Gastrocnemius medialis (tissue), 4 donors: ENCODE data around the gene PGF. TPM values are rescaled to one million over a fixed set of nuclear protein-coding genes. Genes with fewer than 3 reads are reported as not detected.

ENCODE experiments used
- ATAC-seq, 2 donors: fragments of 150-250 bp; one replicate each; pipeline ENCODE4 v1.9.1; 2016
- DNase-seq, 2 donors: peaks; one replicate each; pipeline ENCODE4 v3.0.0-alpha.2; 2019
- H3K27ac ChIP-seq, 4 donors: fragments of 200-600 bp; sonication (generic); 1 replicate in 1 of 4; 2 replicates in 3 of 4; pipeline ENCODE4 v1.5.1; 2016 to 2018; ENCODE audit warnings: mild to moderate bottlenecking in 2 of 4, moderate library complexity in 1 of 4
- H3K27me3 ChIP-seq, 3 donors: fragments of 200-600 bp; sonication (generic) in 2 of 3; 1 replicate in 1 of 3; 2 replicates in 2 of 3; pipeline versions ENCODE4 v1.5.1 to v1.6.0; 2016 to 2019; ENCODE audit warnings: mild to moderate bottlenecking in 1 of 3, moderate library complexity in 1 of 3
- H3K36me3 ChIP-seq, 2 donors: fragments of 200-600 bp; sonication (generic) in 1 of 2; one replicate each; pipeline ENCODE4 v1.5.1; 2017 to 2018
- H3K4me1 ChIP-seq, 2 donors: fragments of 200-600 bp; sonication (generic) in 1 of 2; one replicate each; pipeline ENCODE4 v1.5.1; 2016 to 2017; ENCODE audit warnings: mild to moderate bottlenecking in 2 of 2
- H3K4me3 ChIP-seq, 4 donors: fragments of 200-600 bp; sonication (generic) in 3 of 4; 1 replicate in 1 of 4; 2 replicates in 3 of 4; pipeline ENCODE4 v1.5.1; 2016 to 2019; ENCODE audit warnings: mild to moderate bottlenecking in 2 of 4
- H3K9me3 ChIP-seq, 3 donors: fragments of 200-600 bp; sonication (generic) in 2 of 3; 1 replicate in 1 of 3; 2 replicates in 2 of 3; pipeline ENCODE4 v1.5.1; 2016 to 2019
- POLR2A ChIP-seq, 2 donors: fragments of 450-650 bp; IDR thresholded peaks; one replicate each; pipeline ENCODE4 v1.6.1; 2017; ENCODE audit warnings: antibody characterized with exemption in 2 of 2, mild to moderate bottlenecking in 2 of 2, moderate library complexity in 2 of 2
- in situ Hi-C, 4 donors: fragments of 200-750 bp; cut with MboI; loops; one replicate each; pipeline versions ENCODE4 v1.15.0 to v1.8.0; 2017; ENCODE audit warnings: low sequenced_read_pairs in 4 of 4
- intact Hi-C: fragments of 100-400 bp; cut with DNase I; formaldehyde crosslinking; loops from one replicate; pipeline ENCODE4 v1.15.1; 2023; ENCODE audit warnings: low total_unique reads
- total RNA-seq, 4 donors: library from RNA; depleted of rRNA; stranded (reverse); fragments of >200 nt; gene quantifications; one replicate each; pipeline versions ENCODE4 v1.1.0 to v1.2.3, GENCODE V29; 2016
- TF ChIP-seq, protein P1 (sequence below), 5 experiments: fragments of 450-650 bp in 3 of 5; fragments of 200-600 bp in 2 of 5; sonication (generic) in 2 of 5; IDR thresholded peaks in 4 of 5; conservative IDR thresholded peaks in 1 of 5; 1 replicate in 4 of 5; 2 replicates in 1 of 5; pipeline ENCODE4 v1.5.1; 2016 to 2019; ENCODE audit warnings: antibody characterized with exemption in 5 of 5, mild to moderate bottlenecking in 3 of 5, moderate library complexity in 3 of 5

PGF gene
- total RNA-seq, 4 donors from 2014 or later, result 2.2 to 7.8 (median 3.8) TPM

DNA sequence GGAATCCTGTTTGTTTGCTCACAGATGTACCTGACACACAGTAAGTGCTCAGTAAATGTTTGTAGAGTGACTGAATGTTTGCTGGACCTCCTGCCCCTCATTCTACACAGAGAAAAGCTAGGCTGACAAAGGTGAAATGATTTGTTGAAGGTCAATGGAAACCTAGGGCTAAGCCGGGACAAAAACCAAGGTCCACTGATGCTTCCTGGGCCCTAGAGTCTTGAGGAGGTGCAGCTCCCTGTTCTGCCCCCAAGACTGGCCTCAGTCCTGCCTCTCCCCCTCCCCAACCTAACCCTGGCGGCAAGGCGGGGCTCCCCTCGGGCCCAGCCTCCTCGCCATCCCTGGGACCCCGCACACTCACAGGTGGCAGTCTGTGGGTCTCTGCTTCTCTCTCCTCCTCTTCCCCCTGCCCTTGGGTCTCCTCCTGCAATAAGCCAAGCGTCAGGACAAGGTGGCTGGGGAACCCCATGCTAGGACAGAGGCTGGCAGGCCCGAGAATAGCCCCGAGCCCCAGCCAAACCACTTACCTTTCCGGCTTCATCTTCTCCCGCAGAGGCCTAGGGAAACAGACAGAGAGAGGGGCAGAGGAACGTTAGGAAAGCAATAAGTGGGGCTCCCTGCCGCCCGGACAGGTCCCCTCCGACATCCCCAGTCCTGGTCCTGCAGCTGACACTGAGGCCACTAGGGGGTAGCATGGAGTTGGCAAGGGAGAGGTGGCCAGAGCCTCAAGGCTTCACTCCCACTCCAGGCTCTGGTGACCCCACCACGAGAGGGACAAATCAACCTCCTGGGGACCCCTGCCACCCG, 9.3 kb downstream of the PGF start:
- Histone ChIP-seq H3K4me1 (peaks cover 25 to 29% of the 10 kb centered on the region in 2 donors), H3K9me3 (no peaks in the 10 kb centered on the region), H3K4me3 (no peak overlapping the region), H3K36me3 (no peaks in the 10 kb centered on the region), H3K27ac (peak overlapping the region in 3 of 4 donors; percentile 8 to 38 (median 37)), H3K27me3 (no peaks in the 10 kb centered on the region)
- in situ Hi-C loops, result loop anchor here in 2 of 4 donors (25.0 kb wide), 1 partner anchor 141 kb away; no protein-coding TSS in a partner anchor
- DNase-seq (peak; percentile 42 to 71), ATAC-seq (peak; percentile 78 to 94)
- intact Hi-C loops, result loop anchor here (1.0 to 5.0 kb wide), 3 partner anchors 33 to 138 kb away; no protein-coding TSS in a partner anchor
- TF ChIP-seq, protein P1, sequence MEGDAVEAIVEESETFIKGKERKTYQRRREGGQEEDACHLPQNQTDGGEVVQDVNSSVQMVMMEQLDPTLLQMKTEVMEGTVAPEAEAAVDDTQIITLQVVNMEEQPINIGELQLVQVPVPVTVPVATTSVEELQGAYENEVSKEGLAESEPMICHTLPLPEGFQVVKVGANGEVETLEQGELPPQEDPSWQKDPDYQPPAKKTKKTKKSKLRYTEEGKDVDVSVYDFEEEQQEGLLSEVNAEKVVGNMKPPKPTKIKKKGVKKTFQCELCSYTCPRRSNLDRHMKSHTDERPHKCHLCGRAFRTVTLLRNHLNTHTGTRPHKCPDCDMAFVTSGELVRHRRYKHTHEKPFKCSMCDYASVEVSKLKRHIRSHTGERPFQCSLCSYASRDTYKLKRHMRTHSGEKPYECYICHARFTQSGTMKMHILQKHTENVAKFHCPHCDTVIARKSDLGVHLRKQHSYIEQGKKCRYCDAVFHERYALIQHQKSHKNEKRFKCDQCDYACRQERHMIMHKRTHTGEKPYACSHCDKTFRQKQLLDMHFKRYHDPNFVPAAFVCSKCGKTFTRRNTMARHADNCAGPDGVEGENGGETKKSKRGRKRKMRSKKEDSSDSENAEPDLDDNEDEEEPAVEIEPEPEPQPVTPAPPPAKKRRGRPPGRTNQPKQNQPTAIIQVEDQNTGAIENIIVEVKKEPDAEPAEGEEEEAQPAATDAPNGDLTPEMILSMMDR (IDR thresholded peaks at IDR 0.05 in 4 of 5, conservative IDR thresholded peaks at IDR 0.05 in 1 of 5), result peak; percentile 83 to 96 (median 92)
- TF ChIP-seq POLR2A (IDR thresholded peaks at IDR 0.05), result no peak

DNA sequence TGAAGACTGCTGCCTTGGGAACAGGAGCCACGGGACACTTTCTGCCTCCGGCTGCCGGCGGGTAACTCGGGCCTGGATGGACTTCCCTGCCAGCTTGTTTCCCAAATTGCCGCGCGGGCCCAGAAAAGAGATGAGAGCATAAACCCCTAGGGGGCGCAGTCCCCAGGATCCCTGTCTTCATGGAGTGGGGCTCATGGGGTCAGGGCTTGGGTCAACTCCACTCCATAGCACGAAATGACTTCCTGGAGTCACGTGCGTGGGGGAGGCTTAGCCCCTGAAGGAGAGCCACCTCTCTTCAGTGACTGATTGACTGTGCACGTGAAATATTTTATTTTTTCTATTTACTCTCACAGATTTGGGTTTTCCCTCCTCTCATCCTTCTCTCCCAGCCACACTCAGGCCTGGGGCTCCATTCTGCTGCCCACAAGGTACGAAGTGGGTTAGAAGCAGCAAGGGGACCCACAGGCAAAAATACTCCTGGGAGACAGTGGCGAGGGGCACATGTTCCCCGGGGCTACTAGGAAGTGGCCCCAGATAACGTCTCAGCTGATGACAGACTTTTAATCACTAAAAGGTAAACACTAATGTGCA, 10.0 kb downstream of the PGF start:
- Histone ChIP-seq H3K4me3 (no peak overlapping the region), H3K27ac (peak overlapping the region in 1 of 4 donors; percentile 13), H3K9me3 (no peaks in the 10 kb centered on the region), H3K4me1 (peaks cover 32 to 36% of the 10 kb centered on the region in 2 donors), H3K36me3 (no peaks in the 10 kb centered on the region), H3K27me3 (no peaks in the 10 kb centered on the region)
- intact Hi-C loops, result loop anchor here (5.0 kb wide), 1 partner anchor 33 kb away; no protein-coding TSS in a partner anchor
- peak in 1 of 2 donors; percentile 46 for DNase-seq
- in situ Hi-C loops, result loop anchor here in 2 of 4 donors (25.0 kb wide), 1 partner anchor 142 kb away; no protein-coding TSS in a partner anchor
- no peak for ATAC-seq
- TF ChIP-seq, protein P1 (IDR thresholded peaks at IDR 0.05 in 4 of 5, conservative IDR thresholded peaks at IDR 0.05 in 1 of 5), result peak in 4 of 5 experiments; percentile 4 to 54 (median 36)
- no peak for TF ChIP-seq POLR2A (IDR thresholded peaks at IDR 0.05)

DNA sequence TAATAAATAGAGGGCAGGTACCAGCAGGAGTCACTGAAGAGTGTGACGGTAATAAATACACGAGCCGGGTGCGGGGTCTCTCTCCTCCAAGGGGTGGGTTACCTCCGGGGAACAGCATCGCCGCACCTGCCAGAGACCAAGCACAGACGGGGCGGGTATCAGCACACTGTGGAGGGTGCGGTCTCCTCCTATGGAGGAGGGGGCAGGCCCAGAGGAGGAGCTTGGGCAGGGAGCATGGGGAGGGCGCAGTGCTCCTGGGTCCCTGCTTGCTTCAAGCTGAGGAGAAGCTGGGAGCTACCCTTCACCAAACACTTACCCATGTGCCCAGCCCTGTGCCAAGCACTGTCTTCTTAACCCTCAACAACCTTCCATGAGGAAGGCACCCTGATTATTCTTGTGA, 12.8 kb downstream of the PGF start:
- Histone ChIP-seq H3K4me3 (no peak overlapping the region), H3K27me3 (no peaks in the 10 kb centered on the region), H3K27ac (peak overlapping the region; percentile 87 to 94 (median 92)), H3K36me3 (no peaks in the 10 kb centered on the region), H3K4me1 (peaks cover 51 to 53% of the 10 kb centered on the region in 2 donors), H3K9me3 (no peaks in the 10 kb centered on the region)
- no peak for DNase-seq
- intact Hi-C loops (loop anchor here (5.0 kb wide), 1 partner anchor 125 kb away; the partner anchor contains the start of gene ZC2HC1C), in situ Hi-C loops (loop anchor here in 2 of 4 donors (25.0 kb wide), 1 partner anchor 145 kb away; no protein-coding TSS in a partner anchor)
- no peak for ATAC-seq
- TF ChIP-seq, protein P1 (IDR thresholded peaks at IDR 0.05 in 4 of 5, conservative IDR thresholded peaks at IDR 0.05 in 1 of 5), result no peak
- TF ChIP-seq POLR2A (IDR thresholded peaks at IDR 0.05), result no peak

DNA sequence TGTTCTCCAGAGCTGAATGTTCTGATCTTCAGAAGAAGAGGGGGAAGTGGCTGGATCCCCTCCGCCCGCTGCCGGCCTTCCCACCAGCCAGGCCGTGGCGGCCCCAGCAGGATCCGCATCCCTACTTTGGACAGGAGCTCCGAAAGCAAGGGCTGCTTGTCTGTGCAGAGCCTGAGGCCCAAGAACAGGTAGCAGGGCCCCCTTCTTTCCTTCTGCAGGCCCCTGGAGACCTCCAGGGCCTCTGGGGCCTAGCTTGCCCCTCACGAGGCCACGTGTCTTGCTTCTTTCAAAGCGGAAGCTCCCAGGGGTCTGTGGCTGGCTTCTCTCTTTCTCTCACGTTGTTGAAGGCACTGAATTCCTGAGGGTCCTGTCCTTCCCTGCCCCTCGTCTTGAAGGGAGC, 13.2 kb downstream of the PGF start:
- in situ Hi-C loops (loop anchor here in 2 of 4 donors (25.0 kb wide), 1 partner anchor 145 kb away; no protein-coding TSS in a partner anchor), intact Hi-C loops (loop anchor here (5.0 kb wide), 1 partner anchor 125 kb away; the partner anchor contains the start of gene ZC2HC1C)
- peaks cover 51 to 53% of the 10 kb centered on the region in 2 donors for H3K4me1 ChIP-seq
- ATAC-seq (no peak), DNase-seq (no peak)
- no peaks in the 10 kb centered on the region for H3K27me3 ChIP-seq
- H3K27ac ChIP-seq, result peak overlapping the region; percentile 87 to 94 (median 92)
- no peaks in the 10 kb centered on the region for H3K36me3 ChIP-seq
- TF ChIP-seq, protein P1 (IDR thresholded peaks at IDR 0.05 in 4 of 5, conservative IDR thresholded peaks at IDR 0.05 in 1 of 5), result no peak
- no peak for TF ChIP-seq POLR2A (IDR thresholded peaks at IDR 0.05)
- no peak overlapping the region for H3K4me3 ChIP-seq
- no peaks in the 10 kb centered on the region for H3K9me3 ChIP-seq
